GM23248 (cell line): ENCODE results near the gene SLC2A1.

Source experiments
- EZH2 ChIP-seq: fragments of 200-600 bp; sonication (generic); IDR thresholded peaks from 2 replicates; pipeline ENCODE4 v1.6.1; 2018; ENCODE audit warnings: antibody characterized with exemption, mild to moderate bottlenecking; ENCODE audit not compliant: insufficient read depth, poor library complexity, severe bottlenecking
- EZH2phosphoT487 ChIP-seq: fragments of 200-600 bp; sonication (generic); IDR thresholded peaks from 2 replicates; pipeline ENCODE4 v1.6.1; 2018; ENCODE audit warnings: antibody characterized with exemption, moderate library complexity, mild to moderate bottlenecking, low read depth; ENCODE audit not compliant: insufficient read depth

DNA sequence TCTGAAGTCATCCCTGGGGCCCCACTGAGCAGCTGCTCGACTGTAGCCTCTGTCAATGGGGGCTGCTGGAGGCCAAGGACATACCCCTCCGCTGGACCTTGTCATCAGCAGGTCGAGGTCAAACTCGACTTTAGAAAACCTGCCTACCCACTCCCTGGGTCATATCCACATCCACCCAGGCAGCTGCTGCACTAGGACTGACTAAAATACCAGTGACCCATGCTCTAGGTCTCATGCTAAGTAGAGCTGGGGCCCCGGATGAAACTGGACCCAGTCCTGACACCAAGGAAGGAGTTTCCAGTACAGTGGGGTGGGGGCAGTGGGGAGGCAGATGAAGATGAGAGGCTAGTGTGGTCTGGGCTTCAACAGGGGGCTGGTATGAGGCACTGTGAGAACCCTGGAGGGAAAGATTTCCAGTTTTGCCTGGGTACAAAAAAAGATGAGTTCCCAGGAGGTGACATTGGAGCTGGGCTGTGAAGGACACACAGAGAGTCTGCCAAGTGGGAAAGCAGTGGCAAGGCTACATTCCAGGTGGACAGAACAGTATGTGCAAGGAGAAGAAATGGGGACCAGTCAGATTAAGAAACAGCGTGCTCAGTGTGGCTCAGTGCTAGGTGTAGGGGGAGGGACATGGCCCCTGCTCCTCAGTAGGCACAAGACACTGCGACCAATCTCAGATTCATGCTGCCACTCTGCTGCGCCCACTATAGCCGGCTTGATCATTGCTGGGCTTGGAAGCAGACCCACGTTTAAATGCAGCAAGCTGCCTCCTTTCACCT, 12.4 kb downstream of the SLC2A1 start:
- TF ChIP-seq EZH2phosphoT487 (no peak), EZH2 (no peak)
